Measurements from ENCODE around the gene LCN1.
"Not testable (repeated sequence)": the region's sequence is repeated elsewhere in the genome, so short reads cannot be mapped to it uniquely, and the experiment has no call there.

LCN1 gene

DNA sequence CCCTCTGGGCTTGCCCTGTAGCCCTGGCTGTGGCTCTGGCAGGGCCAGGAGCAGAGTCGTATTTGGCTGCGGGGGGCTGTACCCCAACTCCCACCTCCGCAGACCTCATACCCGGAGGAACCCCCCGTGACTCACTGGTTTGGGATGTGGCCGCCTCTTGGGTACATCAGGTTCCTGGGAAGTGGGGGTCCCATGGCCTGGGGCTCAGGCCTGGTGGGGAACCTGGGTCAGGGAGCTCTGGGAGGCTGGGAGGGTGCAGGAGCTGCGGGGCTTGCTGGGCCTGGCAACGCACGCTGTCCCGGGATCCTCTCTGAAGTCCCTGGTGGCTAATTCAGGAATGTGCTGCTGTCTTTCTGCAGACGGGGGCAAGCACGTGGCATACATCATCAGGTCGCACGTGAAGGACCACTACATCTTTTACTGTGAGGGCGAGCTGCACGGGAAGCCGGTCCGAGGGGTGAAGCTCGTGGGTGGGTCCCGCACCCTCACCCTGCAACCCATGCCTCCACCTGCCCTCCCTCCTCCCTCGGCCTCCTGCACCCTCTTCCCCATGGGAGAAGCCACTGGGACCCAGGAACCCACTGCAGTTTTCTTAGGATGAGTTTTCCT lies 2.4 kb downstream of the LCN1 start:
- DNase-seq = no peak

DNA sequence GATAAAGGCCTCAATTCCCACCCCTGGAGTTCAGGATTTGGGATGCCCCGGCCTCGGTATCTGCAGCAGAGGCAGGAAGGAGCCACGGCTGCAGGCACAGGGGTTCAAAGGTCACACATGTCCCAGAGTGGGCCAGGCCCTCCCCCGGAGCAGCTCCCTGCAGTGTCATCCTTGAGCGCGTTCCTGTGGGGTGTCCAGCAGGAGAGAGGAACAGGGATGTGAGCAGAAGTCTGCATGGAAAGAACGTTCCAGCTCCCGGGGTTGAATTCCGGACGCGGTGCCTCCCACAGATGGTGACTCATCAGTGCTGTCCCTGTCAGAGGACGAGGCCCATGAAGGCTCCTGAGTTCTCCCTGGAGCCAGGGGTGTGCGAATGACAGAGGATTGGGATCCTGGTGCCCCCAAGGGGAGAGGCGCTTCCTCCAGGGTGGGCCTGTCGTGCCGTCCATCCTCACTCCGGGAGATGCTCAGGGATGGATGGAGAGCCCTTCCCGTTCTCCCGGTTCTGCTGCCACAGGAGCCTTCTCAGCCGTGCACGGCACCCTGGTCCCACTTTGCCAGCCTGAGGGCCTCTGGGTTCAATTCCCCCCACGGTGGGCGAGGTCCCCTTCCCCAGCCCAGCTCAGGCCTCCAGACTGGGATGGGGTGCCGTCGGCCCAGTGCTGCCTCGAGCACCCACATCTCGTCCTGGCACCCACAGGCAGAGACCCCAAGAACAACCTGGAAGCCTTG lies 3.1 kb downstream of the LCN1 start:
- DNase-seq = peak; percentile 15

DNA sequence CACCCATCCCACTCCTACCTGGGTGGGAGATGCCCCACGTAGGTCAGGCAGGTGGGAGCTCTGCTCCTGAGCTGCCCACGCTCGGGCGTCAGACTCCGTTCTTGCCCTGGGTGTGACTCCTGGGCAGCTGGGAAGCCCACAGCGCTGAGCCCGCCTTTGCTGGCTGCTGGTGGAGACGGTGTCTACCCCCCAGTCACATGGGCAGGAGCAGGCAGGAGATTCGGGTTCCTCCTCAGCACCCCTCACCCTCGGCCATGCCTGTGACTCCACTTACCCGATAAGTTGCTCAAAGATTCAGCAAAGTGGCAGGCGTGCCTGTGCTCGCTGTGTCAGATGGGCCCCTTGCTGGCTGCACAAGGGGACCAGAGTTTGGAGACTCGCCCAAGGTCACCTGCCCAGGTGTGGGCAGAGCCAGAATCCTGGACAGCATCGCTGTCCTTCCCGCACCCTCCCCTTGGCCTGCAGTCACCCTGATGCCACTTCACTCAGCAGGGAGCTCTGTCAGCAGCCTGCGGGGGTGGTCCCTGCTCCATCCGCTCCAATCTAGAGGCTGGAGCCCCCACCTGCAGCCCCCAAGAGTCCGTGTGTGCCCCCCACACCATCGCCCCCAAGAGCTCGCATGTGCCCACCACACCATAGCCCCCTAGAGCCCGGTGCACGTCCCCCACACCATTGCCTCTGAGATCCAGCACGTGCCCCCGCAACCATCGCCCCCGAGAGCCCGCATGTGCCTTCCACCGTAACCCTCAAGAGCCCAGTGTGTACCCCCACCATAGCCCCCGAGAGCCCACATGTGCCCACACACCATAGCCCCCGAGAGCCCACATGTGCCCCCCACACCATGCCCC lies 4.2 kb downstream of the LCN1 start:
- no peak for DNase-seq

GRCh38 chr9:135526089-135526729 lies 5.0 kb downstream of the LCN1 start:
- no peak for DNase-seq

DNA sequence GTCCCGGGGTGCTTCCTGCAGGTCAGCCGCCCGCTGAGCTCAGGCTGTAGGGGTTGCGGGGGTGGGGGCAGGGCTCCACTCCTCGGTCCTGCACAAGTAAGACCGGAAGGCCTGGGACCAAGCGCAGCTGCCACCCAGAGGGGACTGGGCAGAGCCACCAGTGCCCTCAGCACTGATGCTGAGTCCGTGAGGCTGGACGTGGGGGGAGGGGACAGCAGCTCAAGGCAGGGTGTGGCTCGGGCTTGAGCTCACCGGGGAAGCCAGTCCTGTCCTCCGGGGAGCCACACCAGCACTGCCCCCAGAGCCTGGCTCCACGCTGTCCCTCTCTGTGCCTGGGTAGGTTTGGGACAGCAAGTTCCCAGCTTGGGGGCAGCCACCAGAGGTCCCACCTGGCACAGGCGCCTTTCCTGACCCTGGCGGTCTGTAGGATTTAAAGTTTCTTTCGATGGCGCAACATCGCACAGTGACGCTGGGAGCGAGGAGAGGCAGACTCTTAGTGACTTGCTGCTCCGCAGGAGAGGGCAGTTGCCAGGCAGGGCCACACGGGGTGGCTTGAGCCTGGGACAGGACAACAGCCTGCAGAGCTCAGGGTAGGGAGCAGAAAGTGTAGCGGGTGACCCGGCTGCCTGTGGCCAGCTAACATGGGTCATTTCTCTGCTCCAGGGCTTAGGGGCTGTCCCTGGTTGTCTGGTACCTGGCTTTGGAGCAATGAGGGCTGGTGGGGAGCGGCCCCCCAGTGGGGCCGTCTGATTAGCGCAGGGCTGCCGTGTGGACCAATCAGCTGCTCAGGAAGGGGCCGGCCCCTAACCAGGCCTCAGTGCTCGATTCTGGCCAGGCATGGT lies 5.7 kb downstream of the LCN1 start:
- no peak for DNase-seq

- DNase-seq = peak; percentile 26
Measured at GRCh38 chr9:135528842-135529435, 7.7 kb downstream of the LCN1 start.

DNA sequence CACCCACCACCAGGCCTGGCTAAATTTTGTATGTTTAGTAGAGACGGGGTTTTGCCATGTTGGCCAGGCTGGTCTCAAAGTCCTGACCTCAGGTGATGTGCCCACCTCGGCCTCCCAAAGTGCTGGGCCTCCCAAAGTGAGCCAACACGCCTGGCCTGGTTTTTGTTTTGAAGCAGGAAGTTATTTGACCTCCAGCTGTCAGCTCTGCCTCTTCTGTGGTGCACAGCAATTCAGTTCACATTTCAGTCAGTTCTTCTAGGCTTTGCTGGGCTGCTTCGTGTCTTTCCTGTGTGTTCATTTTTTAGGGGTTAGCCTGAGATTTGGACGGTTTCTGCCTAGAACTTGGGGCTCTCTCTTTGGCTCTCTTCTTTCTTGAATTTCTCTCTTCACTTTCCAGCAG lies 8.9 kb downstream of the LCN1 start:
- no peak for DNase-seq

GRCh38 chr9:135531096-135531495 lies 9.9 kb downstream of the LCN1 start:
- DNase-seq = no peak

- no peak for DNase-seq
Measured at GRCh38 chr9:135533113-135533512, 11.9 kb downstream of the LCN1 start.

- DNase-seq = no peak
Measured at GRCh38 chr9:135533674-135534073, 12.4 kb downstream of the LCN1 start.

DNA sequence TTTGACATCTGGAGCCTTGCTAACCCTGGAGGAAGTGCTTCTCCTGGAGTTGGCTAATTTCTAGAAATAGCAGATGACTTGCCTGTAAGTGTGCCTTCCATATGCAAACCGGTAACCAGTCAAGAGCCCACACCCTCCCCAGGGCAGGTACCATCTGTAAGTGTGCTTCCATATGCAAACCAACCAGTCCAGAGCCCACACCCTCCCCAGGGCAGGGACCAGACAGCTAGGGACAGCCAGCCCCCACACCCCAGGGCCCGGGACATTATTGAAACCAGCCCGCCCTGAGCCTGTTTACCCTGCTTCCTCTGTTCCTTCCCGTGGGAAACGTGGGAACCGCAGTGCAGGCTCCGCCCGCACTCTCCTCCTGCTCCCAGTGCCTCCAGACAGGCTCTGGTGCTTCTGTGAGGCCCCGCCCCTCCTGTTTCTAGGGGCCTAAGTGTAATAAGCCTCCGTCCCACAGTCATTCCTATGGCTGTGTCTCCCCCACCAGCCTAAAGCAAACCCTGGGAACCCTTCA lies 13.0 kb downstream of the LCN1 start:
- DNase-seq = not testable (repeated sequence)

GRCh38 chr9:135534826-135535225 lies 13.6 kb downstream of the LCN1 start:
- not testable (repeated sequence) for DNase-seq

GRCh38 chr9:135535631-135536030 lies 14.4 kb downstream of the LCN1 start:
- DNase-seq = not testable (repeated sequence)

GRCh38 chr9:135536216-135536615 lies 15.0 kb downstream of the LCN1 start:
- peak; percentile 79 for DNase-seq

GRCh38 chr9:135543262-135543894 lies 22.1 kb downstream of the LCN1 start:
- DNase-seq = peak; percentile 34

DNA sequence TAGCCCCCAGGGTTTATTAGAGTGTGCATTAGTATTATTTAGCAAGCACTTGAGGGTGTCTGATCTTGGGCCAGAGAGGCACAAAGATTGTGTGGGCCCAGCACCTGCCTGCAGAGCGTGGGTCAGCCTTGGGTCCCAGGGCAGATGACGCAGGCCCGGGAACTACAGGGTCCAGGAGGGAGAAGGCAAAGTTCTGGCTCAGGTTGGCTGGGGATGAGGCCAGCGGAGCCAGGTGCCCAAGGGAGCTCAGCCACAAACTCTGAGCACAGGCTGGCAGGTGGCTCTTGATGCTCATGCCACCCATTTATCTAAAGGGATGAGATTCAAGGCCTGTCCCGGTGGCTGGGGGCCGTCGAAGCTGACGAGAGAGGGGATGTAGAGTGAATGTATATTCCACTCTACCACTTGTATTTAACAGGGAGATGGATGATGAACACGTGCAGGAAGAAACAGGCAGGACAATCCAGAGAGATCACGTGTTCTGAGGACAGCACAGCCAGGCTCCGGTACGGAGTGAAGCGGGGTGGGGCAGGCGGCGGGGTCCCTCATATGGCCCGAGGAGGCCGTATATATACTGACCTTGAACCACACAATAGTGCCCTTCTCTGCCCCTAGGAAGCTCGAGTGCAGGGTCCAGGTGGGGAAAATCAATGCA lies 23.9 kb downstream of the LCN1 start:
- no peak for DNase-seq

DNA sequence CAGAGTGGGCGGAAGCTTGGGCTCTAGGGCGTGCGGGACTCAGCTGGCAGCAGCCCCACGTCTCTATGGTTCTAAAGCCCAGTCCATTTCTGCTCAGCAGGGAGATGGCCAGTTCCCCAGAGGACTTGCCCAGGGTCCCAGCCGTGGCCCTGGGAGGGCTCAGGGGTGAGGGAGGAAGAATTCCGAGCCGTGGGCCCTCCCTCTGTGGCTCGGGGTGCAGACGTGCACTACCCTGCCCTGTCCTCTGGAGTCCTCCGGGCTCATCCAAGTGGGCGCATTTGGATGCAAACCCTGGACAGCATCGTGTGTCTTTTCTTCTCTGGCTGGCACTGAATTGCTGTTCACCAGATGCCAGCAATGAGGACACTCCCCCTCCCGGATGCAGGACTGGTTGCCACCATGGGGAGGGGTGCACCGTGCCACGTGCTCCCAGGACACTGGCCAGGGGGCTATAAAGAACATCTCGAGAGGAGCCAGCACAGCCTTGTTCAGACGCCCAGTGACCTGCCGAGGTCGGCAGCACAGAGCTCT lies 24.5 kb downstream of the LCN1 start, which contains the start of gene OBP2A:
Gene OBP2A (plus strand): TSS at position 481 of the 531 bp plus-strand sequence. CDS start 55 bp downstream, outside the sequence.
- DNase-seq = not testable (repeated sequence)

DNA sequence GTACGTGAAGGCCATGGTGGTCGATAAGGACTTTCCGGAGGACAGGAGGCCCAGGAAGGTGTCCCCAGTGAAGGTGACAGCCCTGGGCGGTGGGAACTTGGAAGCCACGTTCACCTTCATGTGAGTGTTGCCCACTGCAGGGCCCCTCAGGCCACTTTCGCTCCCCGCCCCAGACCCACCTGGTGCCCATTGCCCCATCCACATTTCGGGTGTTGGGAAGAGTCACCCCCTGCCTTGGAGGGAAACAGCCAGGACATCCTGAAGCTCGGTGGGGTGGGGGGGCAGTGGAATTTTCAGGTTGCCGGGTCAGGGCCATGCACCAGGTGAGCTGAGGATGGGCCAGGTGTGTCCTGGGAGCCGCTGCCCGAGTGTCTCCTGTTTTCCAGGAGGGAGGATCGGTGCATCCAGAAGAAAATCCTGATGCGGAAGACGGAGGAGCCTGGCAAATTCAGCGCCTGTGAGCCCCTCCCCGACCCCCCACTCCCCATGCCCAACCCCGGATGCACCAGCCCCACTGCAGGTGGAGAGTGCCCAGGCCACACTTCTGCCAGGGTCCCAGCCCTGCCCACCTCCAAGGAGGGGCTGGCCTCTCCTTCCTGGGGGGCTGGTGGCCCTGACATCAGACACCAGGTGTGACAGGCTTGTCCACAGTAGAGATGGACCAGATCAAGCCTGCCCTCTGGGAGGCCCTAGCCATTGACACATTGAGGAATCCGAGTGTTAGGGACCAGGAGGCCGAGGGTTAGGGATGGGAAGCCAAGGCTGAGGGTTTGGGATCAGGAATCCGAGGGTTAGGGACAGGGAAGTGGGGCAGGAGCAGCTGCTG lies 25.8 kb downstream of the LCN1 start:
- DNase-seq = not testable (repeated sequence)

All from fibroblast of skin of abdomen (primary cell).